ENCODE results near the gene TMEM243. TPM values are rescaled to one million over a fixed set of nuclear protein-coding genes. Genes with fewer than 3 reads are reported as not detected.

The TMEM243 gene
- total RNA-seq, 2 experiments from 2014 or later: 158 to 161 TPM

GRCh38 chr7:87155788-87156187, 63.7 kb downstream of the TMEM243 start:
- Mint-ChIP-seq H3K4me1 (ENCODE audit: low read depth) (peaks cover 83% of the 10 kb centered on the region), H3K27me3 (no peaks in the 10 kb centered on the region), H3K36me3 (ENCODE audit: low read depth) (peaks cover 40% of the 10 kb centered on the region), H3K27ac (peak overlapping the region; percentile 1), H3K9me3 (no peaks in the 10 kb centered on the region), H3K4me3 (peak overlapping the region; percentile 64)
- POLR2A ChIA-PET: interaction anchor here (0.7 to 7.2 kb wide), 3 partner anchors 29 to 189 kb away, joined by 3 to 357 read pairs (median 27); partner anchors contain the start of genes CROT and TMEM243
- no peaks in the 10 kb centered on the region for H3K9me3 ChIP-seq (ENCODE audit: control insufficient read depth in 1 of 2, insufficient read depth in 1 of 2, low read length in 2 of 2)
- ATAC-seq (ENCODE audit: poor library complexity): no peak
- intact Hi-C loops (cut with DNase I, micrococcal nuclease): loop anchor here in 1 of 2 experiments (5.0 kb wide), 1 partner anchor 42 kb away; no protein-coding TSS in a partner anchor
- peaks cover 2% of the 10 kb centered on the region for H3K36me3 ChIP-seq (ENCODE audit: insufficient read depth, low read length)
- H3K4me1 ChIP-seq (ENCODE audit: insufficient read depth, low read length): peaks cover 12% of the 10 kb centered on the region
- DNase-seq: no peak
- no peak overlapping the region for H3K27ac ChIP-seq (ENCODE audit: low read depth in 1 of 2, low read length in 2 of 2)
- TF ChIP-seq, protein P1, sequence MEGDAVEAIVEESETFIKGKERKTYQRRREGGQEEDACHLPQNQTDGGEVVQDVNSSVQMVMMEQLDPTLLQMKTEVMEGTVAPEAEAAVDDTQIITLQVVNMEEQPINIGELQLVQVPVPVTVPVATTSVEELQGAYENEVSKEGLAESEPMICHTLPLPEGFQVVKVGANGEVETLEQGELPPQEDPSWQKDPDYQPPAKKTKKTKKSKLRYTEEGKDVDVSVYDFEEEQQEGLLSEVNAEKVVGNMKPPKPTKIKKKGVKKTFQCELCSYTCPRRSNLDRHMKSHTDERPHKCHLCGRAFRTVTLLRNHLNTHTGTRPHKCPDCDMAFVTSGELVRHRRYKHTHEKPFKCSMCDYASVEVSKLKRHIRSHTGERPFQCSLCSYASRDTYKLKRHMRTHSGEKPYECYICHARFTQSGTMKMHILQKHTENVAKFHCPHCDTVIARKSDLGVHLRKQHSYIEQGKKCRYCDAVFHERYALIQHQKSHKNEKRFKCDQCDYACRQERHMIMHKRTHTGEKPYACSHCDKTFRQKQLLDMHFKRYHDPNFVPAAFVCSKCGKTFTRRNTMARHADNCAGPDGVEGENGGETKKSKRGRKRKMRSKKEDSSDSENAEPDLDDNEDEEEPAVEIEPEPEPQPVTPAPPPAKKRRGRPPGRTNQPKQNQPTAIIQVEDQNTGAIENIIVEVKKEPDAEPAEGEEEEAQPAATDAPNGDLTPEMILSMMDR (IDR thresholded peaks at IDR 0.05): no peak
- H3K27me3 ChIP-seq (ENCODE audit: control insufficient read depth in 1 of 2, insufficient read depth in 2 of 2, low read length in 2 of 2): no peaks in the 10 kb centered on the region
- CTCF ChIA-PET: interaction anchor here (0.7 kb wide), 1 partner anchor 64 kb away, joined by 3 read pairs; the partner anchor contains the start of gene TMEM243
- H3K4me3 ChIP-seq (ENCODE audit: low read length): no peak overlapping the region

- H3K36me3 Mint-ChIP-seq (ENCODE audit: low read depth): peaks cover 35% of the 10 kb centered on the region
- H3K36me3 ChIP-seq (ENCODE audit: insufficient read depth, low read length): peaks cover 2% of the 10 kb centered on the region
- POLR2A ChIA-PET: interaction anchor here (1.1 to 7.2 kb wide), 6 partner anchors 18 to 191 kb away, joined by 3 to 357 read pairs (median 16); partner anchors contain the start of genes CROT and TMEM243
- CTCF ChIA-PET: interaction anchor here (3.4 kb wide), 1 partner anchor 95 kb away, joined by 12 read pairs; the partner anchor contains the start of gene ELAPOR2
- H3K4me3 Mint-ChIP-seq: peak overlapping the region; percentile 81
- no peak for ATAC-seq (ENCODE audit: poor library complexity)
- H3K27ac ChIP-seq (ENCODE audit: low read depth in 1 of 2, low read length in 2 of 2): no peak overlapping the region
- no peaks in the 10 kb centered on the region for H3K9me3 ChIP-seq (ENCODE audit: control insufficient read depth in 1 of 2, insufficient read depth in 1 of 2, low read length in 2 of 2)
- no peaks in the 10 kb centered on the region for H3K9me3 Mint-ChIP-seq
- no peaks in the 10 kb centered on the region for H3K27me3 Mint-ChIP-seq
- intact Hi-C loops (cut with DNase I, micrococcal nuclease): loop anchor here in 1 of 2 experiments (5.0 kb wide), 2 partner anchors 97 to 198 kb away; partner anchors contain the start of gene ELAPOR2
- H3K27me3 ChIP-seq (ENCODE audit: control insufficient read depth in 1 of 2, insufficient read depth in 2 of 2, low read length in 2 of 2): no peaks in the 10 kb centered on the region
- H3K4me1 ChIP-seq (ENCODE audit: insufficient read depth, low read length): peaks cover 9% of the 10 kb centered on the region
- peak overlapping the region; percentile 74 for H3K4me3 ChIP-seq (ENCODE audit: low read length)
- peaks cover 72% of the 10 kb centered on the region for H3K4me1 Mint-ChIP-seq (ENCODE audit: low read depth)
- no peak for DNase-seq
- peak overlapping the region; percentile 97 for H3K27ac Mint-ChIP-seq
- TF ChIP-seq, protein P1 (IDR thresholded peaks at IDR 0.05): no peak
Observed at GRCh38 chr7:87154569-87154968, 65.0 kb downstream of the TMEM243 start.

- Mint-ChIP-seq H3K36me3 (ENCODE audit: low read depth) (peaks cover 35% of the 10 kb centered on the region), H3K4me1 (ENCODE audit: low read depth) (peaks cover 68% of the 10 kb centered on the region), H3K27me3 (no peaks in the 10 kb centered on the region), H3K9me3 (no peaks in the 10 kb centered on the region), H3K27ac (peak overlapping the region; percentile 97), H3K4me3 (peak overlapping the region; percentile 81)
- peaks cover 9% of the 10 kb centered on the region for H3K4me1 ChIP-seq (ENCODE audit: insufficient read depth, low read length)
- H3K27ac ChIP-seq (ENCODE audit: low read depth in 1 of 2, low read length in 2 of 2): no peak overlapping the region
- H3K36me3 ChIP-seq (ENCODE audit: insufficient read depth, low read length): peaks cover 2% of the 10 kb centered on the region
- H3K4me3 ChIP-seq (ENCODE audit: low read length): peak overlapping the region; percentile 74
- intact Hi-C loops (cut with DNase I, micrococcal nuclease): loop anchor here in 1 of 2 experiments (5.0 kb wide), 2 partner anchors 97 to 198 kb away; partner anchors contain the start of gene ELAPOR2
- H3K27me3 ChIP-seq (ENCODE audit: control insufficient read depth in 1 of 2, insufficient read depth in 2 of 2, low read length in 2 of 2): no peaks in the 10 kb centered on the region
- no peak for ATAC-seq (ENCODE audit: poor library complexity)
- ChIA-PET POLR2A (interaction anchor here (0.6 to 7.2 kb wide), 9 partner anchors 19 to 191 kb away, joined by 3 to 357 read pairs (median 4); partner anchors contain the start of genes CROT and TMEM243), CTCF (interaction anchor here (3.4 kb wide), 1 partner anchor 95 kb away, joined by 12 read pairs; the partner anchor contains the start of gene ELAPOR2)
- no peaks in the 10 kb centered on the region for H3K9me3 ChIP-seq (ENCODE audit: control insufficient read depth in 1 of 2, insufficient read depth in 1 of 2, low read length in 2 of 2)
- no peak for DNase-seq
- TF ChIP-seq, protein P1 (IDR thresholded peaks at IDR 0.05): no peak
Observed at GRCh38 chr7:87154166-87154565, 65.4 kb downstream of the TMEM243 start.
